Cardiac fibroblast (primary cell): ENCODE data around the gene DLX3.

Experiments used
- DNase-seq, 2 donors: peaks; one replicate each; pipeline versions ENCODE4 v3.0.0 to v3.0.0-alpha.2; 2010; ENCODE audit warnings: low read depth in 2 of 2
- H3K4me3 ChIP-seq, 2 donors: replicated peaks in 1 of 2; 1 replicate in 1 of 2; 2 replicates in 1 of 2; pipeline ENCODE4 v1.5.1; 2011; ENCODE audit warnings: low read depth in 2 of 2, low read length in 2 of 2, mild to moderate bottlenecking in 2 of 2, moderate library complexity in 1 of 2
- TF ChIP-seq, protein P1 (sequence below): IDR thresholded peaks from one replicate; pipeline ENCODE4 v1.5.1; 2011; ENCODE audit warnings: low read depth, mild to moderate bottlenecking, low read length, inconsistent platforms

DLX3 gene

DNA sequence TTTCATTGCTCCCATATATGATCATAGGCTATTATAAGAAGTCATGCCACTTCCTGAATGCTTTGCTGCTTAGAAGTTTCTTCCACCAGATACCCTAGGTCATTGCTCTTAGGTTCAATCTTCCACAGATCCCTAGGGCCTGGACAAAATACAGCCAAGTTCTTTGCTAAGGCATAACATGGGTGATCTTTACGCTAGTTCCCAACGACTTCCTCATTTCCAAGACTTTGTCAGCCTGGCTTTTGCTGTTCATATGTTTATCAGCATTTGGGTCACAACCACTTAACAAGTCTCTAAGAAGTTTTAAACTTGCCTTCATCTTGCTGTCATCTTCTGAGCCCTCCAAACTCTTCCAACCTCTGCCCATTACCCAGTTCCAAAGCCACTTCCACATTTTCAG is 20.1 kb upstream of the DLX3 start:
- no peak for DNase-seq
- H3K4me3 ChIP-seq: no peak overlapping the region
- TF ChIP-seq, protein P1, sequence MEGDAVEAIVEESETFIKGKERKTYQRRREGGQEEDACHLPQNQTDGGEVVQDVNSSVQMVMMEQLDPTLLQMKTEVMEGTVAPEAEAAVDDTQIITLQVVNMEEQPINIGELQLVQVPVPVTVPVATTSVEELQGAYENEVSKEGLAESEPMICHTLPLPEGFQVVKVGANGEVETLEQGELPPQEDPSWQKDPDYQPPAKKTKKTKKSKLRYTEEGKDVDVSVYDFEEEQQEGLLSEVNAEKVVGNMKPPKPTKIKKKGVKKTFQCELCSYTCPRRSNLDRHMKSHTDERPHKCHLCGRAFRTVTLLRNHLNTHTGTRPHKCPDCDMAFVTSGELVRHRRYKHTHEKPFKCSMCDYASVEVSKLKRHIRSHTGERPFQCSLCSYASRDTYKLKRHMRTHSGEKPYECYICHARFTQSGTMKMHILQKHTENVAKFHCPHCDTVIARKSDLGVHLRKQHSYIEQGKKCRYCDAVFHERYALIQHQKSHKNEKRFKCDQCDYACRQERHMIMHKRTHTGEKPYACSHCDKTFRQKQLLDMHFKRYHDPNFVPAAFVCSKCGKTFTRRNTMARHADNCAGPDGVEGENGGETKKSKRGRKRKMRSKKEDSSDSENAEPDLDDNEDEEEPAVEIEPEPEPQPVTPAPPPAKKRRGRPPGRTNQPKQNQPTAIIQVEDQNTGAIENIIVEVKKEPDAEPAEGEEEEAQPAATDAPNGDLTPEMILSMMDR: no peak

DNA sequence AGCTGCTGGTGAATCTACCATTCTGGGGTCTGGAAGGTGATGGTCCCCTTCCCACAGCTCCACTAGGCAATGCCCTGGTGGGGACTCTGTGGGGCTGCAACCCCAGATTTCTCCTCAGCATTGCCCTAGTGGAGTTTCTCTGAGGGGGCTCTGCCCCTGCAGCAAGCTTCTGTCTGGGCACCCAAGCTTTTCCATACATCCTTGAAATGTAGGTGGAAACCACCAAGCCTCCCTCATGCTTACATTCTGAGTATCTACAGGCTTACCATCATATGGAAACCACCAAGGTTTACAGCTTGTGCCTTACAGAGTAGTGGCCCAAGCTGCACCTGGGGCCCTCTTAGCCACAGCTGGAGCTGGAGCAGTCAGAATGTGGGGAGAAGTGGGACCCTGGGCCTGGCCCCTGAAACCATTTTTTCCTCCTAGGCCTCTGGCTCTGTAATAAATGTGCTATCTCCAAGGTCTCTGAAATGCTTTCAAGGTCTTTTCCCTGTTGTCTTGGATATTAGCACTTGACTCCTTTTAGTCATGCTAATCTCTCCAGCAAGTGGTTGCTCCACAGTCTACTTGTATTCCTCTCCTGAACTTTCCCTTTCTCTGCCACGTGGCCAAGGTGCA is 19.6 kb upstream of the DLX3 start:
- DNase-seq: no peak
- TF ChIP-seq, protein P1: no peak

DNA sequence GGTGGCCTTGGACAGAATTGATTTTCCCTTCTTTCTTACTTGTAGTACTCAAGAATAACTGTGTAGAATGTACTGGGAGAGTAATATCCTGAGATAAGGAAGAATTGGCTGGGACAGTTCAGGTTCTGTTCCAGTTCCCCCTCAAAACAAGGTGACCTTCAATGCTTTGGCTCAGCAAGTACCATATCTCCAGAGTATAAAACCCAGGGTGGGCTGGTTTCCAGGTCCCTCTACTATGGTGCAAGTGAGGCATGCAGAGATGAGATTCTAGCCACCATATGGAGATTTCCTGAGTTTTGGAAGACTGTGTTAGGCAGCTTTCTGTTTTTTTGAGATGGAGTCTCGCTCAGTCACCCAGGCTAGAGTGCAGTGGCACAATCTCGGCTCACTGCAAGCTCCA is 18.1 kb upstream of the DLX3 start:
- TF ChIP-seq, protein P1: no peak
- no peak for DNase-seq
- no peak overlapping the region for H3K4me3 ChIP-seq

More for the DNA sequence above, 19.6 kb upstream of the DLX3 start:
- no peak overlapping the region for H3K4me3 ChIP-seq

DNA sequence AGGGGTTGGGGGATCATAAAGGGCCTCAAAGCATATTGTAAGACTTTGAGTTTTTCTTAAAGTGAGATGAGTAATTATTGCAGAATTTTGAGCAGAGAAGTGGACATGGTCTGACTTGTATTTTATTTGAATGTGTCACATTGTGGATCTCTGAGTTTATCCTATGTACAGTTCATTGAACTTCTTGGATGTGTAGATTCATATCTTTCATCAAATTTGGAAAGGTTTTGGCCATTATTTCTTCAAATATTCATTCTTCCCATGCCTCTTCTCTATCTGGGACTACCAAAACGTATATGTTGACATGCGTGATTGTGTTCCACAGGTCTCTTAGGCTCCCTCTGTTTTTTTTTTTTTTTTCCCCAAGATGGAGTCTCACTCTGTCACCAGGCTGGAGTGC is 14.3 kb upstream of the DLX3 start:
- DNase-seq: no peak
- TF ChIP-seq, protein P1: no peak
- H3K4me3 ChIP-seq: no peak overlapping the region

DNA sequence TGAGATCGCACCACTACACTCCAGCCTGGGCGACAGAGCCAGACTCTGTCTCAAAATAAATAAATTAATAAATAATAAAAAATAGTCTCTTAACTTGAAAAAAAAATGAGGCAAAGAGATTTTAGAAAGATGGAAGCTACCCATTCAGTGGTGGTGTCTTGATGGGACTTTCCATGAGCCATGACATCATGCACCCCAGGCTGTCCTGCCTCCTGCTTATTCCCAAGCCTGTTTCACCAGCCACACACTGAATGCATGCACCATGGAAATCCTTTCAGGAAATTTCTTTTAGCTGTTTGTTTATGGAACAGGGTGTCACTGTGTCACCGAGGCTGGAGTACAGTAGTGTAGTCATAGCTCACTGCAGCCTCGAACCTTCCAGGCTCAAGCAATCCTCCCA is 8.9 kb upstream of the DLX3 start:
- H3K4me3 ChIP-seq: no peak overlapping the region
- no peak for DNase-seq
- TF ChIP-seq, protein P1: no peak

DNA sequence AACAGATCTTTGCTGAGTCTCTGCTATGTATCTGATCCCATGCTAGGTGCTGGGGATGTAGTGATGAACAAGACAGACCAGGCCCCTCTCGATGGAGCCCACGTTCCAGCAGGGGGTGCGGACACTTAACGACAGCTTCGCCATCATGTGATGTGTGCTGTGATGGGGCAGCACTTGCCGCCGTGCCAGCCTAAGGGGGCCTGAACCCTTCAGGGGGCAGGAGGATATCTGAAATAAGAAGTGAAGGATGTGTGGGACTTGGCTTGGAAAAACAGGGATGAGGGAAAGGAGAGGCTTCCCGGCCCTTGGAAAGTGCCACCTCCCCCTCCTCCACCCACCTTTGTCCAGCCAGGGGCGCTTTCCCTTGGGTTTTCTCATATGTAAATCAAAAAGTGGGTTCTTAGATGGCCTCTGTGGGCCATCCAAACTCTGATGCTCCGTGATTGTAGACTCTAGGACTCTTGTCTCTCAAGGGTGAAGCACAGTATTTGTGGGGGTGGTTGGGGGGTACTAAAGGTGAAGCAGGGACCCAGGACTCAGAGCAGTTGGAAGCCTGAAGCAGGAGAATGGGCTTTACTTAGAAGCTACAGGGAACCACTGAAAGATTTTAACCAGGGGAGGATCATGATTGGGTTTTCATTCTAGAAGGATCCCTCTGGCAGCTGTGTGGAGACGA is 4.0 kb upstream of the DLX3 start:
- DNase-seq: no peak
- H3K4me3 ChIP-seq: no peak overlapping the region
- TF ChIP-seq, protein P1: no peak
